ENCODE measurements around the gene ATP8B2. TPM values are rescaled to one million over a fixed set of nuclear protein-coding genes. Genes with fewer than 3 reads are reported as not detected.

ATP8B2 gene
- total and polyA plus RNA-seq, 10 of the 15 experiments (the other 5 are each of a cell fraction or from before 2014, with no cell fraction given), result 0.44 to 61.8 (median 15.0) TPM

GRCh38 chr1:154324669-154325582, at the start of gene ATP8B2 (continued):
- TF ChIP-seq TARDBP (IDR thresholded peaks at IDR 0.05; ENCODE audit: borderline replicate concordance) (no peak), RFX5 (IDR thresholded peaks at IDR 0.05; ENCODE audit: low read depth, low read length) (no peak), RUNX3 (IDR thresholded peaks at IDR 0.05; ENCODE audit: low read length) (peak; percentile 63), YBX1 (IDR thresholded peaks at IDR 0.05) (no peak), ZNF687 (IDR thresholded peaks at IDR 0.05) (no peak), EP300 (IDR thresholded peaks at IDR 0.05; ENCODE audit: borderline replicate concordance in 1 of 2, control insufficient read depth in 1 of 2, low read depth in 2 of 2, low read length in 2 of 2) (no peak), SMC3 (IDR thresholded peaks at IDR 0.05; ENCODE audit: borderline replicate concordance, low read length) (peak; percentile 54), KDM1A (IDR thresholded peaks at IDR 0.05; ENCODE audit: borderline replicate concordance) (no peak), GABPA (IDR thresholded peaks at IDR 0.05; ENCODE audit: low read depth) (no peak; the same call in 1 of the 2 replicates), ASH2L (IDR thresholded peaks at IDR 0.05; ENCODE audit: borderline replicate concordance, low read depth) (no peak), RELB (IDR thresholded peaks at IDR 0.05; ENCODE audit: low read depth) (peak; percentile 47; the same call in 1 of the 2 replicates), ATF3 (IDR thresholded peaks at IDR 0.05; ENCODE audit: borderline replicate concordance, extremely low read depth, low read depth, low read length) (no peak), NR2F1 (conservative IDR thresholded peaks at IDR 0.05) (peak; percentile 41; the same call in 1 of the 2 replicates), SIN3A (IDR thresholded peaks at IDR 0.05; ENCODE audit: low read depth, low read length) (no peak; the same call in 1 of the 2 replicates), HSF1 (IDR thresholded peaks at IDR 0.05; ENCODE audit: low read depth, low read length) (no peak), CBX5 (IDR thresholded peaks at IDR 0.05; ENCODE audit: low read depth) (no peak), MTA3 (IDR thresholded peaks at IDR 0.05; ENCODE audit: borderline replicate concordance, low read length) (no peak), WRNIP1 (IDR thresholded peaks at IDR 0.05; ENCODE audit: borderline replicate concordance, low read depth, low read length) (no peak)
